Left ventricle myocardium inferior (tissue), 1 donor: Measurements from ENCODE around the gene NEDD4L. TPM values are rescaled to one million over a fixed set of nuclear protein-coding genes. Genes with fewer than 3 reads are reported as not detected.
A peak's percentile ranks its signal among the peaks of the same experiment; 100 is the strongest.

Experiments
- DNase-seq: peaks from one replicate; pipeline ENCODE4 v3.0.0-alpha.2; 2020
- H3K27ac ChIP-seq: fragments of 200-600 bp; replicated peaks from 2 replicates; pipeline ENCODE4 v1.8.0; 2021
- H3K27me3 ChIP-seq: fragments of 200-600 bp; 2 replicates; pipeline ENCODE4 v1.8.0; 2021; ENCODE audit warnings: low read depth
- H3K36me3 ChIP-seq: fragments of 200-600 bp; 2 replicates; pipeline ENCODE4 v1.8.0; 2021
- H3K4me1 ChIP-seq: fragments of 200-600 bp; 2 replicates; pipeline ENCODE4 v1.8.0; 2021
- H3K4me3 ChIP-seq: fragments of 200-600 bp; 2 replicates; pipeline ENCODE4 v1.8.0; 2021; ENCODE audit warnings: mild to moderate bottlenecking, moderate library complexity
- H3K9me3 ChIP-seq: fragments of 200-600 bp; replicated peaks from 2 replicates; pipeline ENCODE4 v1.8.0; 2021
- intact Hi-C: fragments of 100-400 bp; cut with micrococcal nuclease; formaldehyde crosslinking; loops from one replicate; pipeline ENCODE4 v1.11.0; 2022
- total RNA-seq: library from RNA; stranded (reverse); fragmentation: NEBNext Ultra II Directional; extraction: Animal tissue kit (Norgen Biotek cat#: 25700); gene quantifications from one replicate; pipeline ENCODE4 v1.2.1, GENCODE V29; 2021
- TF ChIP-seq, protein P1 (sequence below): fragments of 200-600 bp; IDR thresholded peaks from 2 replicates; pipeline ENCODE4 v1.8.0; 2021; ENCODE audit warnings: antibody characterized with exemption, mild to moderate bottlenecking, borderline replicate concordance
- donor health status: DM: no; HTN: yes; CAD: no; lungs with severe emphysema.

Gene NEDD4L
- total RNA-seq, 1 donor from 2014 or later, result 45.8 TPM

GRCh38 chr18:58239879-58240278, 195.9 kb downstream of the NEDD4L start:
- H3K9me3 ChIP-seq, result no peaks in the 10 kb centered on the region
- H3K36me3 ChIP-seq, result no peaks in the 10 kb centered on the region
- peak overlapping the region; percentile 39 for H3K27ac ChIP-seq
- TF ChIP-seq, protein P1, sequence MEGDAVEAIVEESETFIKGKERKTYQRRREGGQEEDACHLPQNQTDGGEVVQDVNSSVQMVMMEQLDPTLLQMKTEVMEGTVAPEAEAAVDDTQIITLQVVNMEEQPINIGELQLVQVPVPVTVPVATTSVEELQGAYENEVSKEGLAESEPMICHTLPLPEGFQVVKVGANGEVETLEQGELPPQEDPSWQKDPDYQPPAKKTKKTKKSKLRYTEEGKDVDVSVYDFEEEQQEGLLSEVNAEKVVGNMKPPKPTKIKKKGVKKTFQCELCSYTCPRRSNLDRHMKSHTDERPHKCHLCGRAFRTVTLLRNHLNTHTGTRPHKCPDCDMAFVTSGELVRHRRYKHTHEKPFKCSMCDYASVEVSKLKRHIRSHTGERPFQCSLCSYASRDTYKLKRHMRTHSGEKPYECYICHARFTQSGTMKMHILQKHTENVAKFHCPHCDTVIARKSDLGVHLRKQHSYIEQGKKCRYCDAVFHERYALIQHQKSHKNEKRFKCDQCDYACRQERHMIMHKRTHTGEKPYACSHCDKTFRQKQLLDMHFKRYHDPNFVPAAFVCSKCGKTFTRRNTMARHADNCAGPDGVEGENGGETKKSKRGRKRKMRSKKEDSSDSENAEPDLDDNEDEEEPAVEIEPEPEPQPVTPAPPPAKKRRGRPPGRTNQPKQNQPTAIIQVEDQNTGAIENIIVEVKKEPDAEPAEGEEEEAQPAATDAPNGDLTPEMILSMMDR, result no peak
- peaks cover 21% of the 10 kb centered on the region for H3K4me1 ChIP-seq
- H3K4me3 ChIP-seq, result no peak overlapping the region
- no peak for DNase-seq
- no peaks in the 10 kb centered on the region for H3K27me3 ChIP-seq
- intact Hi-C loops, result no loop called here

GRCh38 chr18:58241026-58241679, 197.1 kb downstream of the NEDD4L start:
- Histone ChIP-seq H3K27me3 (no peaks in the 10 kb centered on the region), H3K27ac (no peak overlapping the region), H3K9me3 (no peaks in the 10 kb centered on the region), H3K36me3 (no peaks in the 10 kb centered on the region), H3K4me1 (peaks cover 21% of the 10 kb centered on the region), H3K4me3 (no peak overlapping the region)
- intact Hi-C loops, result no loop called here
- DNase-seq, result no peak
- TF ChIP-seq, protein P1, result no peak

- intact Hi-C loops, result no loop called here
- H3K4me1 ChIP-seq, result peaks cover 27% of the 10 kb centered on the region
- H3K27ac ChIP-seq, result no peak overlapping the region
- H3K27me3 ChIP-seq, result no peaks in the 10 kb centered on the region
- no peaks in the 10 kb centered on the region for H3K36me3 ChIP-seq
- TF ChIP-seq, protein P1, result no peak
- no peak for DNase-seq
- no peaks in the 10 kb centered on the region for H3K9me3 ChIP-seq
- H3K4me3 ChIP-seq, result no peak overlapping the region
Observed at GRCh38 chr18:58241877-58242276, 197.9 kb downstream of the NEDD4L start.

GRCh38 chr18:58242435-58242834, 198.4 kb downstream of the NEDD4L start:
- TF ChIP-seq, protein P1, result no peak
- H3K27me3 ChIP-seq, result no peaks in the 10 kb centered on the region
- no peaks in the 10 kb centered on the region for H3K36me3 ChIP-seq
- peaks cover 33% of the 10 kb centered on the region for H3K4me1 ChIP-seq
- no peak overlapping the region for H3K27ac ChIP-seq
- DNase-seq, result no peak
- H3K9me3 ChIP-seq, result no peaks in the 10 kb centered on the region
- intact Hi-C loops, result no loop called here
- no peak overlapping the region for H3K4me3 ChIP-seq

DNA sequence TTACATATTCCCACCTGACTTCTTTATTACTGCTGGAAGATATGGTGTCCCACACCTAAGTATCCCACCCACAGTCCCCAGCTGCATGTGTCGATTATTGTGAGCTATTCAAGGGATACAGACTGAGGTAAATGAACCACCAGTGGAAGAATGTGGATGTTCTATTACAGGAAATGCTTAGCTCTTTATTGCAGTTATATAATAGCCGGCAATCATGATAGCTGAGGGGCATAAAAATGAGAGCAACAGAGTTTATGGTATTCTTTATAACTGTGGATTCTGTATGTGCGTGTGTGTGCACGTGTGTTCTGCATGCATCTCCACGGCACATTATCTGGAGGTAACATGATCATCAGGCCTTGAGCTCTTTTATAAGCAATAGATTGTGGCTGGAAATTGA, 198.9 kb downstream of the NEDD4L start:
- DNase-seq, result no peak
- no peaks in the 10 kb centered on the region for H3K27me3 ChIP-seq
- TF ChIP-seq, protein P1, result no peak
- intact Hi-C loops, result no loop called here
- no peaks in the 10 kb centered on the region for H3K9me3 ChIP-seq
- H3K27ac ChIP-seq, result no peak overlapping the region
- peaks cover 38% of the 10 kb centered on the region for H3K4me1 ChIP-seq
- H3K4me3 ChIP-seq, result no peak overlapping the region
- H3K36me3 ChIP-seq, result no peaks in the 10 kb centered on the region

- Histone ChIP-seq H3K27ac (no peak overlapping the region), H3K4me1 (peaks cover 42% of the 10 kb centered on the region), H3K4me3 (no peak overlapping the region), H3K9me3 (no peaks in the 10 kb centered on the region), H3K36me3 (no peaks in the 10 kb centered on the region), H3K27me3 (no peaks in the 10 kb centered on the region)
- intact Hi-C loops, result no loop called here
- TF ChIP-seq, protein P1, result no peak
- DNase-seq, result no peak
Observed at GRCh38 chr18:58243401-58243800, 199.4 kb downstream of the NEDD4L start.
